Astrocyte (in vitro differentiated cells and primary cell): ENCODE data around the gene AFF3. TPM values are rescaled to one million over a fixed set of nuclear protein-coding genes. Genes with fewer than 3 reads are reported as not detected.

ENCODE experiments used
- DNase-seq: peaks from one replicate; pipeline ENCODE4 v3.0.0-alpha.2; 2010; ENCODE audit warnings: low read depth
- FAIRE-seq: peaks from 2 replicates; lab custom pipeline; 2011; peaks lifted over from hg19 to GRCh38; lab: Jason Lieb, UNC
- H2AFZ ChIP-seq: 2 replicates; pipeline ENCODE4 v1.6.0; 2012; ENCODE audit warnings: low read depth, low read length, inconsistent platforms
- H3K27ac ChIP-seq: 2 replicates; pipeline ENCODE4 v1.5.1; 2011; ENCODE audit warnings: low read depth, low read length, inconsistent platforms
- H3K27me3 ChIP-seq: 2 replicates; pipeline ENCODE4 v1.6.0; 2011; ENCODE audit warnings: low read length, inconsistent platforms; ENCODE audit not compliant: insufficient read depth
- H3K36me3 ChIP-seq: 2 replicates; pipeline ENCODE4 v1.5.1; 2011; ENCODE audit warnings: low read length, inconsistent platforms; ENCODE audit not compliant: insufficient read depth
- H3K4me1 ChIP-seq: 2 replicates; pipeline ENCODE4 v1.5.1; 2011; ENCODE audit warnings: low read length, inconsistent platforms; ENCODE audit not compliant: insufficient read depth
- H3K4me2 ChIP-seq: 2 replicates; pipeline ENCODE4 v1.6.0; 2012; ENCODE audit warnings: low read length, inconsistent platforms
- H3K4me3 ChIP-seq: 2 replicates; pipeline ENCODE4 v1.5.1; 2011; ENCODE audit warnings: low read depth, mild to moderate bottlenecking, low read length, inconsistent platforms; ENCODE audit not compliant: insufficient read depth
- H3K79me2 ChIP-seq: 2 replicates; pipeline ENCODE4 v1.6.0; 2012; ENCODE audit warnings: mild to moderate bottlenecking, low read length, inconsistent platforms; ENCODE audit not compliant: insufficient read depth
- H3K9ac ChIP-seq: 2 replicates; pipeline ENCODE4 v1.6.0; 2012; ENCODE audit warnings: mild to moderate bottlenecking, low read length, inconsistent platforms
- H3K9me3 ChIP-seq: 2 replicates; pipeline ENCODE4 v1.5.1; 2012; ENCODE audit warnings: low read depth, mild to moderate bottlenecking, low read length, inconsistent platforms; ENCODE audit not compliant: insufficient read depth
- H4K20me1 ChIP-seq: 2 replicates; pipeline ENCODE4 v1.6.0; 2012; ENCODE audit warnings: low read length, inconsistent platforms; ENCODE audit not compliant: insufficient read depth
- H3K27ac Mint-ChIP-seq: one replicate; pipeline ENCODE4 v1.8.0; 2021; ENCODE audit warnings: mild to moderate bottlenecking, mixed read lengths; ENCODE audit not compliant: unreplicated experiment
- H3K27me3 Mint-ChIP-seq: one replicate; pipeline ENCODE4 v1.8.0; 2021; ENCODE audit warnings: low read depth, mixed read lengths; ENCODE audit not compliant: unreplicated experiment
- H3K36me3 Mint-ChIP-seq: one replicate; pipeline ENCODE4 v1.8.0; 2021; ENCODE audit warnings: low read depth, mixed read lengths; ENCODE audit not compliant: unreplicated experiment
- H3K4me1 Mint-ChIP-seq: one replicate; pipeline ENCODE4 v1.8.0; 2021; ENCODE audit warnings: low read depth, mixed read lengths; ENCODE audit not compliant: unreplicated experiment
- H3K4me3 Mint-ChIP-seq: one replicate; pipeline ENCODE4 v1.8.0; 2021; ENCODE audit warnings: mild to moderate bottlenecking, moderate library complexity, mixed read lengths; ENCODE audit not compliant: unreplicated experiment
- H3K9me3 Mint-ChIP-seq: one replicate; pipeline ENCODE4 v1.8.0; 2021; ENCODE audit warnings: mild to moderate bottlenecking, mixed read lengths; ENCODE audit not compliant: unreplicated experiment
- CTCF ChIP-seq: IDR thresholded peaks from 2 replicates; pipeline ENCODE4 v1.5.1; 2011; ENCODE audit warnings: low read depth, mild to moderate bottlenecking, inconsistent platforms, low read length, moderate library complexity; ENCODE audit not compliant: insufficient read depth
- EZH2 ChIP-seq: IDR thresholded peaks from 2 replicates; pipeline ENCODE4 v1.6.1; 2012; ENCODE audit warnings: mild to moderate bottlenecking, low read length, inconsistent platforms; ENCODE audit not compliant: insufficient read depth
- total RNA-seq: library from RNA; stranded (reverse); gene quantifications from 2 replicates; pipeline ENCODE4 v1.2.1, GENCODE V29; 2021

AFF3 gene
- total RNA-seq, 1 donor from 2014 or later = 14.7 TPM

DNA sequence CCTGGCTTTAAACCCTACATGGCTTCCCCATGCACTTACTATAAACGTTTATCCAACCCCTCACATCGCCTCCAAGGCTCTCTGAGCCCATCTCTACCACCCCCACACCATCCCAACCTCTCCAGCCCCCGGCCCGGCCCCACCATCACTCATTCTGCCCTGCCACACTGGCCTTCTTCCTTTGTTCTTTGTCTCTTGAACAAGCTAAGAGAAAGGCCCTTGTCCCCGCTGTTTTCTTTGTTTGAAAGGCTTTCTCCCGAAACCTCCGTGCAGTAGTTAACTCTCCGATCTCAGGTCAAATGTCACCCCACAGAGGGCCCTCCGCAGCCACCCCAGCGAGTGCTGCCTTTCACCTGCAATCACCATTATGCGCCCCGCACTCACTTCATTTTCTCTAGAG is 100.4 kb downstream of the AFF3 start:
- H3K27me3 ChIP-seq = no peaks in the 10 kb centered on the region
- no peaks in the 10 kb centered on the region for H3K36me3 ChIP-seq
- no peak overlapping the region for H2AFZ ChIP-seq
- FAIRE-seq = no peak
- no peaks in the 10 kb centered on the region for H3K9me3 ChIP-seq
- TF ChIP-seq CTCF = no peak
- no peak for TF ChIP-seq EZH2
- no peaks in the 10 kb centered on the region for H4K20me1 ChIP-seq
- Mint-ChIP-seq H3K27me3 (no peaks in the 10 kb centered on the region), H3K9me3 (no peaks in the 10 kb centered on the region), H3K4me3 (no peak overlapping the region), H3K27ac (no peak overlapping the region), H3K36me3 (peaks cover 3% of the 10 kb centered on the region), H3K4me1 (no peaks in the 10 kb centered on the region)
- no peak overlapping the region for H3K9ac ChIP-seq
- no peak for DNase-seq
- H3K27ac ChIP-seq = no peak overlapping the region
- H3K4me1 ChIP-seq = no peaks in the 10 kb centered on the region
- H3K4me3 ChIP-seq = no peak overlapping the region
- H3K4me2 ChIP-seq = no peak overlapping the region
- no peaks in the 10 kb centered on the region for H3K79me2 ChIP-seq

- TF ChIP-seq EZH2 (no peak), CTCF (no peak)
- Histone ChIP-seq H3K27ac (no peak overlapping the region), H3K79me2 (no peaks in the 10 kb centered on the region), H3K27me3 (no peaks in the 10 kb centered on the region), H4K20me1 (no peaks in the 10 kb centered on the region), H3K9me3 (no peaks in the 10 kb centered on the region), H3K4me1 (no peaks in the 10 kb centered on the region), H3K9ac (no peak overlapping the region), H3K4me2 (no peak overlapping the region), H3K36me3 (no peaks in the 10 kb centered on the region), H2AFZ (no peak overlapping the region), H3K4me3 (no peak overlapping the region)
- Mint-ChIP-seq H3K27me3 (no peaks in the 10 kb centered on the region), H3K4me1 (no peaks in the 10 kb centered on the region), H3K27ac (no peak overlapping the region), H3K36me3 (peaks cover 3% of the 10 kb centered on the region), H3K9me3 (no peaks in the 10 kb centered on the region), H3K4me3 (no peak overlapping the region)
- DNase-seq (no peak), FAIRE-seq (no peak)
These were observed 101.0 kb downstream of the AFF3 start for GRCh38 chr2:100041385-100041784.

DNA sequence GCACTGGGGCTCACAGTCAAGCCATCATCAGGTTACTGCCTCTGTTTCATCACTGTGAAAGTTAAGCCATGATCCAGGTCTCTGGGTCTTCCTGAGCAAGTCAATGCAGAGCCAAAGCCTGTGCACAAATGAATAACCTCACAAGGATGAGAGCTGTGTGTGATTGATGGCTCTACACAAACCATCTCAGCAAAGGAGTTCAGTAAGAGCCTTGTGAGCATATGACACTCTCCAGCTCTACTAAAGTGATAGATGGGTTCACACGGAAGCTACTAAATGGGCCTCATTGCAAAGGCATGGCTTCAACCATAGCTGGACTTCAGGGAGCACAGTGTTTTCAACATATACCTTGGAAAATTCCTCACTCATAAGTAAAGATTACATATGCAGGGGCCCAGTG is 101.5 kb downstream of the AFF3 start:
- Histone ChIP-seq H3K9ac (no peak overlapping the region), H3K4me3 (no peak overlapping the region), H3K27ac (no peak overlapping the region), H3K9me3 (no peaks in the 10 kb centered on the region), H3K36me3 (no peaks in the 10 kb centered on the region), H4K20me1 (no peaks in the 10 kb centered on the region), H3K79me2 (no peaks in the 10 kb centered on the region), H3K4me2 (no peak overlapping the region), H3K4me1 (no peaks in the 10 kb centered on the region), H2AFZ (no peak overlapping the region), H3K27me3 (no peaks in the 10 kb centered on the region)
- Mint-ChIP-seq H3K4me1 (no peaks in the 10 kb centered on the region), H3K4me3 (no peak overlapping the region), H3K9me3 (no peaks in the 10 kb centered on the region), H3K27ac (no peak overlapping the region), H3K36me3 (peaks cover 3% of the 10 kb centered on the region), H3K27me3 (no peaks in the 10 kb centered on the region)
- no peak for DNase-seq
- no peak for FAIRE-seq
- TF ChIP-seq EZH2 = no peak
- TF ChIP-seq CTCF = no peak
